ENCODE results near the gene FCHSD2. TPM values are rescaled to one million over a fixed set of nuclear protein-coding genes. Genes with fewer than 3 reads are reported as not detected.
"Not testable (repeated sequence)": the region's sequence is repeated elsewhere in the genome, so short reads cannot be mapped to it uniquely, and the experiment has no call there.

Gene FCHSD2
- total RNA-seq, 1 experiment from 2014 or later, result 22.6 TPM

DNA sequence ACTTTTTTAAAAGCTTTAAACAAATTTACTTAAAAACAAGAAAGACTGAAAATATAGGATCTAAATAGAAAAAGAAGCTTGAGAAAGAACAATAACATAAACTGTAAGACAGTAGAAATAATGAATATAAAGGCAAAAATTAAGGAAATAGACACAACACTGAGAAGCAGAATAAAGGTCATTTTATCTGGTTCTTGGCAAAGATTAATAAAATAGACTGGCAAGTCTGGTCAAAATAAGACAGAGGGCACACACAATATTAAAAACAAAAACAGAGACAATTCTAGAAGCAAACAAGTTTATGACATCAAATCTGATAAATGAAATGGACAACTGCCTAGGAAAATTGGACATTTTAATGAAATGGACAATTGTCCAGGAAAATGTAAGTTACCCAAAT, 222.1 kb downstream of the FCHSD2 start:
- intact Hi-C loops (cut with micrococcal nuclease; ENCODE audit: unreplicated experiment), result loop anchor here (5.0 kb wide), 1 partner anchor 317 kb away; no protein-coding TSS in a partner anchor
- CTCF ChIA-PET, result no interaction called here

DNA sequence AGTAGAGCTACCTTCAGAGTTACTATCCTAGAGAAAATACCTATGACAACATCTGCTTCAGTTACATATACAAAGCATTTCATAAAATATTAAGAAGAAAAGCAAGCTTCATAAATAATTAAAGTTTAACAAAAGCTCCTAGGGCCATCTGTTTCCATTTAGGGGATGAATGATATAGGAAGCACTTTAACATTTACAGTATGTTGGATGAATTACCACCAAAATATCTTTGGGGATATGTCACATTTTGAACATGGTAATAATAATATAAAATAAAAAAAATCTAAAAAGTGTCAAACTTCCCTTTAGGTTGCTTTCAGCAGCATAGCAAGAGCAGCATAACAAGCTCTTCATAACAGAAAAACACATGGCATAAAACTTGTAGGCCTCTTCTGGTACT, 223.3 kb downstream of the FCHSD2 start:
- H3K9me2 ChIP-seq (ENCODE audit: insufficient read depth), result no peaks in the 10 kb centered on the region
- no peaks in the 10 kb centered on the region for H4K20me1 ChIP-seq (ENCODE audit: insufficient read depth)
- no peak for DNase-seq
- intact Hi-C loops (cut with micrococcal nuclease; ENCODE audit: unreplicated experiment), result no loop called here
- no peak overlapping the region for H3K4me3 ChIP-seq
- H3K27me3 ChIP-seq (ENCODE audit: insufficient read depth, low read depth), result no peaks in the 10 kb centered on the region
- no peak overlapping the region for H3K27ac ChIP-seq
- H3K4me2 ChIP-seq, result no peak overlapping the region
- H3F3A ChIP-seq (ENCODE audit: insufficient read depth, low read depth), result no peaks in the 10 kb centered on the region
- no TSS peak for BruUV-seq (replicated peaks)
- no peaks in the 10 kb centered on the region for H3K79me2 ChIP-seq (ENCODE audit: low read depth)
- no peak for TF ChIP-seq EZH2 (IDR thresholded peaks at IDR 0.05; ENCODE audit: low read depth)
- TF ChIP-seq, protein P1, sequence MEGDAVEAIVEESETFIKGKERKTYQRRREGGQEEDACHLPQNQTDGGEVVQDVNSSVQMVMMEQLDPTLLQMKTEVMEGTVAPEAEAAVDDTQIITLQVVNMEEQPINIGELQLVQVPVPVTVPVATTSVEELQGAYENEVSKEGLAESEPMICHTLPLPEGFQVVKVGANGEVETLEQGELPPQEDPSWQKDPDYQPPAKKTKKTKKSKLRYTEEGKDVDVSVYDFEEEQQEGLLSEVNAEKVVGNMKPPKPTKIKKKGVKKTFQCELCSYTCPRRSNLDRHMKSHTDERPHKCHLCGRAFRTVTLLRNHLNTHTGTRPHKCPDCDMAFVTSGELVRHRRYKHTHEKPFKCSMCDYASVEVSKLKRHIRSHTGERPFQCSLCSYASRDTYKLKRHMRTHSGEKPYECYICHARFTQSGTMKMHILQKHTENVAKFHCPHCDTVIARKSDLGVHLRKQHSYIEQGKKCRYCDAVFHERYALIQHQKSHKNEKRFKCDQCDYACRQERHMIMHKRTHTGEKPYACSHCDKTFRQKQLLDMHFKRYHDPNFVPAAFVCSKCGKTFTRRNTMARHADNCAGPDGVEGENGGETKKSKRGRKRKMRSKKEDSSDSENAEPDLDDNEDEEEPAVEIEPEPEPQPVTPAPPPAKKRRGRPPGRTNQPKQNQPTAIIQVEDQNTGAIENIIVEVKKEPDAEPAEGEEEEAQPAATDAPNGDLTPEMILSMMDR (conservative IDR thresholded peaks at IDR 0.05), result no peak
- ChIA-PET POLR2A (ENCODE audit: unreplicated experiment) (no interaction called here), CTCF (no interaction called here)
- H3K9me3 ChIP-seq (ENCODE audit: insufficient read depth, low read depth), result no peaks in the 10 kb centered on the region
- H3K4me1 ChIP-seq (replicated peaks; ENCODE audit: insufficient read depth), result no peaks in the 10 kb centered on the region
- no peak overlapping the region for H2AFZ ChIP-seq
- H3K36me3 ChIP-seq (ENCODE audit: low read depth), result no peaks in the 10 kb centered on the region

More for the DNA sequence above, 222.1 kb downstream of the FCHSD2 start:
- Histone ChIP-seq H3K79me2 (ENCODE audit: low read depth) (no peaks in the 10 kb centered on the region), H2AFZ (no peak overlapping the region), H3K4me3 (no peak overlapping the region), H3F3A (ENCODE audit: insufficient read depth, low read depth) (no peaks in the 10 kb centered on the region), H3K4me1 (replicated peaks; ENCODE audit: insufficient read depth) (no peaks in the 10 kb centered on the region), H3K27ac (no peak overlapping the region), H3K9me3 (ENCODE audit: insufficient read depth, low read depth) (no peaks in the 10 kb centered on the region), H3K36me3 (ENCODE audit: low read depth) (no peaks in the 10 kb centered on the region), H4K20me1 (ENCODE audit: insufficient read depth) (no peaks in the 10 kb centered on the region), H3K27me3 (ENCODE audit: insufficient read depth, low read depth) (no peaks in the 10 kb centered on the region), H3K4me2 (no peak overlapping the region), H3K9me2 (ENCODE audit: insufficient read depth) (no peaks in the 10 kb centered on the region)
- DNase-seq, result no peak
- no TSS peak for BruUV-seq (replicated peaks)
- no peak for TF ChIP-seq EZH2 (IDR thresholded peaks at IDR 0.05; ENCODE audit: low read depth)
- TF ChIP-seq, protein P1 (conservative IDR thresholded peaks at IDR 0.05), result no peak
- POLR2A ChIA-PET (ENCODE audit: unreplicated experiment), result interaction anchor here (0.7 kb wide), 1 partner anchor 11 kb away, joined by 5 read pairs; no protein-coding TSS in a partner anchor

DNA sequence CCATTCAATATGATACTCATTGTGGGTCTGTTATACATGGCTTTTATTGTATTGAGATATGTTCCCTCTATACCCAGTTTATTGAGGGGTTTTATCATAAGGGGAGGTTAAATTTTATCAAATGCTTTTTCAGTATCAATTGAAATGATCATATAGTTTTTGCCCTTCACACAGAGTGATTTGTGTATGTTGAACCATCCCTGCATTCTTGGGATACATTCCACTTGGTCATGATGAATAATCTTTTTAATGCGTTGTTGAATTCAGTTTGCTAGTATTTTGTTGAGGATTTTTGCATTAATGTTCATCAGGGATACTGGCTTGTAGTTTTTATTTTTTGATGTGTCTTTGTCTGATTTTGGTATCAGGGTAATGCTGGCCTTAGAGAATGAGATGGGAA, 229.9 kb downstream of the FCHSD2 start:
- Histone ChIP-seq H3K4me3 (no peak overlapping the region), H3K27me3 (ENCODE audit: insufficient read depth, low read depth) (no peaks in the 10 kb centered on the region), H3K27ac (no peak overlapping the region), H3F3A (ENCODE audit: insufficient read depth, low read depth) (no peaks in the 10 kb centered on the region), H2AFZ (no peak overlapping the region), H3K9me3 (ENCODE audit: insufficient read depth, low read depth) (peaks cover 8% of the 10 kb centered on the region; the same call in 1 of the 2 replicates), H3K9me2 (ENCODE audit: insufficient read depth) (no peaks in the 10 kb centered on the region), H3K4me2 (no peak overlapping the region), H3K4me1 (replicated peaks; ENCODE audit: insufficient read depth) (no peaks in the 10 kb centered on the region), H3K36me3 (ENCODE audit: low read depth) (no peaks in the 10 kb centered on the region), H4K20me1 (ENCODE audit: insufficient read depth) (no peaks in the 10 kb centered on the region), H3K79me2 (ENCODE audit: low read depth) (no peaks in the 10 kb centered on the region)
- no peak for DNase-seq
- no TSS peak for BruUV-seq (replicated peaks)
- intact Hi-C loops (cut with micrococcal nuclease; ENCODE audit: unreplicated experiment), result no loop called here
- ChIA-PET CTCF (no interaction called here), POLR2A (ENCODE audit: unreplicated experiment) (no interaction called here)
- TF ChIP-seq, protein P1 (conservative IDR thresholded peaks at IDR 0.05), result no peak
- no peak for TF ChIP-seq EZH2 (IDR thresholded peaks at IDR 0.05; ENCODE audit: low read depth)

DNA sequence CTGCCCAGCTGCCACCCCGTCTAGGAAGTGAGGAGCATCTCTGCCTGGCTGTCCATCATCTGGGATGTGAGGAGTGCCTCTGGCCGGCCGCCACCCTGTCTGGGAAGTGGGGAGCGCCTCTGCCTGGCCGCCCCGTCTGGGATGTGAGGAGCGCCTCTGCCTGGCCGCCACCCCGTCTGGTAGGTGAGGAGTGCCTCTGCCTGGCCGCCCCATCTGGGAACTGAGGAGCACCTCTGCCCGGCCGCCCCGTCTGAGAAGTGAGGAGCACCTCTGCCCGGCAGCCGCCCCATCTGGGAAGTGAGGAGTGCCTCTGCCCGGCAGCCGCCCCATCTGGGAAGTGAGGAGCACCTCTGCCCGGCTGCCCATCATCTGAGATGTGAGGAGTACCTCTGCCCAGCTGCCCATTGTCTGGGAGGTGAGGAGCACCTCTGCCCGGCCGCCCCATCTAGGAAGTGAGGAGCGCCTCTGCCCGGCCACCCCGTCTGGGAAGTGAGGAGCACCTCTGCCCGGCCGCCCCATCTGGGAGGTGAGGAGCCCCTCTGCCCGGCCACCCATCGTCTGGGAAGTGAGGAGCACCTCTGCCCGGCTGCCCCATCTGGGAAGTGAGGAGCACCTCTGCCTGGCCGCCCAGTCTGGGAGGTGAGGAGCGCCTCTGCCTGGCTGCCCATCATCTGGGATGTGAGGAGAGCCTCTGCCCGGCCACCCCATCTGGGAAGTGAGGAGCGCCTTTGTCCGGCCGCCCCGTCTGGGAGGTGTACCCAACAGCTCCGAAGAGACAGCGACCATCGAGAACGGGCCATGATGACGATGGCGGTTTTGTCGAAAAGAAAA, 232.3 kb downstream of the FCHSD2 start:
- H3K9me3 ChIP-seq (ENCODE audit: insufficient read depth, low read depth); H2AFZ ChIP-seq; H3F3A ChIP-seq (ENCODE audit: insufficient read depth, low read depth); intact Hi-C loops (cut with micrococcal nuclease; ENCODE audit: unreplicated experiment); H3K4me1 ChIP-seq (replicated peaks; ENCODE audit: insufficient read depth); CTCF ChIA-PET; POLR2A ChIA-PET (ENCODE audit: unreplicated experiment); H3K4me2 ChIP-seq; H3K36me3 ChIP-seq (ENCODE audit: low read depth); H3K9me2 ChIP-seq (ENCODE audit: insufficient read depth); H3K27me3 ChIP-seq (ENCODE audit: insufficient read depth, low read depth); H4K20me1 ChIP-seq (ENCODE audit: insufficient read depth); H3K4me3 ChIP-seq; H3K27ac ChIP-seq; DNase-seq; BruUV-seq (replicated peaks); H3K79me2 ChIP-seq (ENCODE audit: low read depth): not testable (repeated sequence)

Measured in PC-9 (cell line).